H9 (cell line): ENCODE measurements around the gene P3H2. TPM values are rescaled to one million over a fixed set of nuclear protein-coding genes. Genes with fewer than 3 reads are reported as not detected.

Source experiments
- DNase-seq: peaks from one replicate; pipeline ENCODE4 v3.0.0-alpha.2; 2017
- H2AFZ ChIP-seq: one replicate; pipeline ENCODE4 v1.6.1; 2013; ENCODE audit warnings: mild to moderate bottlenecking, low read length, control low read depth, moderate library complexity
- H2AK5ac ChIP-seq: 2 replicates; pipeline ENCODE4 v1.6.1; 2013; ENCODE audit warnings: low read length, control low read depth, mixed read lengths; ENCODE audit not compliant: insufficient read length
- H2BK120ac ChIP-seq: one replicate; pipeline ENCODE4 v1.6.1; 2013; ENCODE audit warnings: low read depth, mild to moderate bottlenecking, low read length, control low read depth, inconsistent platforms; ENCODE audit not compliant: poor library complexity, severe bottlenecking
- H2BK12ac ChIP-seq: 2 replicates; pipeline ENCODE4 v1.6.1; 2013; ENCODE audit warnings: low read length, control low read depth, mixed read lengths, low read depth; ENCODE audit not compliant: insufficient read length
- H2BK15ac ChIP-seq: 2 replicates; pipeline ENCODE4 v1.6.1; 2013; ENCODE audit warnings: low read depth, low read length, control low read depth
- H2BK20ac ChIP-seq: one replicate; pipeline ENCODE4 v1.6.1; 2013; ENCODE audit warnings: low read depth, mild to moderate bottlenecking, low read length, control low read depth, inconsistent platforms; ENCODE audit not compliant: poor library complexity, severe bottlenecking
- H2BK5ac ChIP-seq: 2 replicates; pipeline ENCODE4 v1.6.1; 2013; ENCODE audit warnings: low read length, control low read depth, mixed read lengths; ENCODE audit not compliant: insufficient read length
- H3K14ac ChIP-seq: 2 replicates; pipeline ENCODE4 v1.6.1; 2013; ENCODE audit warnings: low read length, control low read depth; ENCODE audit not compliant: insufficient read depth
- H3K18ac ChIP-seq: 2 replicates; pipeline ENCODE4 v1.6.1; 2013; ENCODE audit warnings: low read depth, mild to moderate bottlenecking, mixed read lengths, low read length, control low read depth; ENCODE audit not compliant: insufficient read length
- H3K23ac ChIP-seq: 2 replicates; pipeline ENCODE4 v1.6.1; 2013; ENCODE audit warnings: low read length, control low read depth, mixed read lengths, low read depth; ENCODE audit not compliant: insufficient read length
- H3K23me2 ChIP-seq: 2 replicates; pipeline ENCODE4 v1.6.1; 2013; ENCODE audit warnings: low read depth, mild to moderate bottlenecking, mixed read lengths, low read length, control low read depth; ENCODE audit not compliant: insufficient read length, poor library complexity, severe bottlenecking
- H3K27ac ChIP-seq: 2 replicates; pipeline ENCODE4 v1.5.1; 2013; ENCODE audit warnings: low read length, control low read depth, mixed read lengths, low read depth; ENCODE audit not compliant: insufficient read length
- H3K27me3 ChIP-seq: 2 replicates; pipeline ENCODE4 v1.6.1; 2013; ENCODE audit warnings: low read length, control low read depth, inconsistent platforms; ENCODE audit not compliant: insufficient read depth
- H3K4ac ChIP-seq: 2 replicates; pipeline ENCODE4 v1.6.1; 2013; ENCODE audit warnings: low read depth, mild to moderate bottlenecking, control low read depth, inconsistent platforms, low read length, moderate library complexity
- H3K4me1 ChIP-seq: 2 replicates; pipeline ENCODE4 v1.6.1; 2013; ENCODE audit warnings: low read length, control low read depth, inconsistent platforms; ENCODE audit not compliant: insufficient read depth
- H3K4me2 ChIP-seq: 2 replicates; pipeline ENCODE4 v1.6.1; 2013; ENCODE audit warnings: low read length, control low read depth, mixed read lengths; ENCODE audit not compliant: insufficient read length, insufficient read depth
- H3K56ac ChIP-seq: 2 replicates; pipeline ENCODE4 v1.6.1; 2013; ENCODE audit warnings: low read depth, mild to moderate bottlenecking, mixed read lengths, low read length, control low read depth; ENCODE audit not compliant: insufficient read length
- H3K79me1 ChIP-seq: 2 replicates; pipeline ENCODE4 v1.6.1; 2013; ENCODE audit warnings: low read depth, mild to moderate bottlenecking, moderate library complexity, low read length, control low read depth, inconsistent platforms; ENCODE audit not compliant: insufficient read depth, poor library complexity, severe bottlenecking
- H3K79me2 ChIP-seq: 2 replicates; pipeline ENCODE4 v1.6.1; 2013; ENCODE audit warnings: low read length, control low read depth, inconsistent platforms; ENCODE audit not compliant: insufficient read depth
- H3K9ac ChIP-seq: 2 replicates; pipeline ENCODE4 v1.6.1; 2013; ENCODE audit warnings: low read length, control low read depth, mixed read lengths; ENCODE audit not compliant: insufficient read length; ENCODE audit errors: extremely low read depth
- H3K9me3 ChIP-seq: one replicate; pipeline ENCODE4 v1.6.1; 2013; ENCODE audit warnings: low read depth, low read length, inconsistent platforms; ENCODE audit not compliant: control insufficient read depth
- H3T11ph ChIP-seq: one replicate; pipeline ENCODE4 v1.6.1; 2013; ENCODE audit warnings: mild to moderate bottlenecking, low read length, control low read depth, inconsistent platforms
- H4K20me1 ChIP-seq: one replicate; pipeline ENCODE4 v1.6.1; 2013; ENCODE audit not compliant: control insufficient read depth, insufficient read length, insufficient read depth
- H4K5ac ChIP-seq: 2 replicates; pipeline ENCODE4 v1.6.1; 2013; ENCODE audit warnings: low read depth, mild to moderate bottlenecking, mixed read lengths, low read length, control low read depth; ENCODE audit not compliant: insufficient read length
- H4K8ac ChIP-seq: replicated peaks from 2 replicates; pipeline ENCODE4 v1.6.1; 2013; ENCODE audit warnings: low read length, control low read depth, mixed read lengths, low read depth; ENCODE audit not compliant: insufficient read length
- H4K91ac ChIP-seq: 2 replicates; pipeline ENCODE4 v1.6.1; 2013; ENCODE audit warnings: low read depth, mild to moderate bottlenecking, moderate library complexity, mixed read lengths, low read length, control low read depth; ENCODE audit not compliant: insufficient read length
- H3K27ac Mint-ChIP-seq, 3 experiments: 2 replicates in 2 of 3; 3 replicates in 1 of 3; pipeline ENCODE4 v1.8.0; 2020 to 2021; ENCODE audit warnings: mixed read lengths in 3 of 3, mild to moderate bottlenecking in 1 of 3, moderate library complexity in 1 of 3
- H3K27me3 Mint-ChIP-seq: 2 replicates; pipeline ENCODE4 v1.8.0; 2021; ENCODE audit warnings: low read depth, mild to moderate bottlenecking, moderate library complexity, mixed read lengths
- H3K36me3 Mint-ChIP-seq, 3 experiments: 2 replicates in 2 of 3; 3 replicates in 1 of 3; pipeline ENCODE4 v1.8.0; 2020 to 2021; ENCODE audit warnings: low read depth in 3 of 3, mixed read lengths in 3 of 3; ENCODE audit not compliant: insufficient read depth in 1 of 3
- H3K4me1 Mint-ChIP-seq, 2 experiments: 2 replicates each; pipeline ENCODE4 v1.8.0; 2020; ENCODE audit warnings: mixed read lengths in 2 of 2
- H3K4me3 Mint-ChIP-seq, 2 experiments: 2 replicates in 1 of 2; 3 replicates in 1 of 2; pipeline ENCODE4 v1.8.0; 2020 to 2021; ENCODE audit warnings: mild to moderate bottlenecking in 2 of 2, mixed read lengths in 2 of 2, moderate library complexity in 1 of 2
- H3K9me3 Mint-ChIP-seq, 2 experiments: 2 replicates in 1 of 2; 3 replicates in 1 of 2; pipeline ENCODE4 v1.8.0; 2020; ENCODE audit warnings: mild to moderate bottlenecking in 2 of 2, mixed read lengths in 2 of 2, moderate library complexity in 1 of 2
- CTCF ChIP-seq: fragments of 200-600 bp; sonication (generic); conservative IDR thresholded peaks from 3 replicates; pipeline ENCODE4 v1.8.0; 2021; ENCODE audit warnings: antibody characterized with exemption, mild to moderate bottlenecking
- WGBS: extraction: QIAGEN DNeasy Blood & Tissue Kit; methylation state at CpG from one replicate; pipeline ENCODE4 v1.1.7; 2013; ENCODE audit warnings: missing lambda C conversion rate, low lambda C conversion rate, mixed read lengths; ENCODE audit not compliant: insufficient read length; ENCODE audit errors: extremely low coverage; 5-methylcytosine and 5-hydroxymethylcytosine counted together
- total RNA-seq: library from RNA; stranded (reverse); gene quantifications from 2 replicates; pipeline ENCODE4 v1.2.1, GENCODE V29; 2021

P3H2 gene
- total RNA-seq, 1 experiment from 2014 or later, result 41.5 TPM

GRCh38 chr3:190003681-190004123 is 117.0 kb downstream of the P3H2 start:
- Histone ChIP-seq H3K27ac (no peak overlapping the region), H2AFZ (no peak overlapping the region)
- no peak overlapping the region for H3K4me3 Mint-ChIP-seq

More at GRCh38 chr3:190003681-190004123, 117.0 kb downstream of the P3H2 start:
- Histone ChIP-seq H2AK5ac (peak overlapping the region; percentile 65), H3K4ac (no peak overlapping the region), H3K4me2 (no peak overlapping the region), H3K27me3 (no peaks in the 10 kb centered on the region), H3K79me1 (no peaks in the 10 kb centered on the region), H3K9ac (no peak overlapping the region), H2BK15ac (no peak overlapping the region), H3K79me2 (no peaks in the 10 kb centered on the region), H3K14ac (no peak overlapping the region), H3T11ph (no peak overlapping the region), H3K9me3 (no peaks in the 10 kb centered on the region), H3K4me1 (no peaks in the 10 kb centered on the region; the same call in 1 of the 2 replicates), H2BK12ac (no peak overlapping the region), H2BK5ac (peak overlapping the region; percentile 79), H4K91ac (no peak overlapping the region), H3K23me2 (no peaks in the 10 kb centered on the region), H2BK20ac (no peak overlapping the region), H3K18ac (no peak overlapping the region), H3K23ac (no peak overlapping the region), H4K8ac (no peak overlapping the region), H3K56ac (no peak overlapping the region), H4K20me1 (no peaks in the 10 kb centered on the region), H2BK120ac (no peak overlapping the region), H4K5ac (no peak overlapping the region)
- WGBS, result no CpG with 5 or more reads among the region's 3 CpGs
- Mint-ChIP-seq H3K4me1 (peaks cover 25 to 46% of the 10 kb centered on the region in 2 experiments), H3K36me3 (no peaks in the 10 kb centered on the region), H3K27ac (no peak overlapping the region), H3K9me3 (no peaks in the 10 kb centered on the region), H3K27me3 (no peaks in the 10 kb centered on the region)
- no peak for TF ChIP-seq CTCF
- no peak for DNase-seq
